PC-9 (cell line): ENCODE results near the gene RFX7.

Source experiments
- EZH2 ChIP-seq: fragments of 200-600 bp; sonication (generic); IDR thresholded peaks from 2 replicates; pipeline ENCODE4 v1.8.0; 2017; ENCODE audit warnings: antibody characterized with exemption, low read depth
- TF ChIP-seq, protein P1 (sequence below): fragments of 200-600 bp; sonication (generic); conservative IDR thresholded peaks from 2 replicates; pipeline ENCODE4 v1.6.1; 2017; ENCODE audit warnings: mixed run types, antibody characterized with exemption, mild to moderate bottlenecking, moderate library complexity

DNA sequence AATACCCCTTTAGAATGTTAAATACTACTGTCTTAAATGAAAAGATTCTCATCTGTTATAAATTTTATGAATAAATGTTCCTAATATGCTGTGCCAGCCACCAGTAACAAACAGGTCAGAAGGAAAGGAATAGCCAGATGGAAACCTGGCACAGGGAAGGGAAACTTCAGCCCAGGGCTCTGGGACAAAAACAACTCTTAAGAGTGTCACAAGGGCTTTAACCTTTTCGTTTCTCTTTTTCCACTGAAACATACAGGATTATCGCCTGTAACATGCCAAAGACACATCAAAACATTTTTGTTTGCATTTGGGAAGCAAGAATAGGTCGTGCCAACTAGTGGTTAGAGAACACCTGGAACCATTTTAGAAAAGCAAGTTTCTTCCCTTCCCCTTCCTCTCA is 141.2 kb downstream of the RFX7 start:
- TF ChIP-seq, protein P1, sequence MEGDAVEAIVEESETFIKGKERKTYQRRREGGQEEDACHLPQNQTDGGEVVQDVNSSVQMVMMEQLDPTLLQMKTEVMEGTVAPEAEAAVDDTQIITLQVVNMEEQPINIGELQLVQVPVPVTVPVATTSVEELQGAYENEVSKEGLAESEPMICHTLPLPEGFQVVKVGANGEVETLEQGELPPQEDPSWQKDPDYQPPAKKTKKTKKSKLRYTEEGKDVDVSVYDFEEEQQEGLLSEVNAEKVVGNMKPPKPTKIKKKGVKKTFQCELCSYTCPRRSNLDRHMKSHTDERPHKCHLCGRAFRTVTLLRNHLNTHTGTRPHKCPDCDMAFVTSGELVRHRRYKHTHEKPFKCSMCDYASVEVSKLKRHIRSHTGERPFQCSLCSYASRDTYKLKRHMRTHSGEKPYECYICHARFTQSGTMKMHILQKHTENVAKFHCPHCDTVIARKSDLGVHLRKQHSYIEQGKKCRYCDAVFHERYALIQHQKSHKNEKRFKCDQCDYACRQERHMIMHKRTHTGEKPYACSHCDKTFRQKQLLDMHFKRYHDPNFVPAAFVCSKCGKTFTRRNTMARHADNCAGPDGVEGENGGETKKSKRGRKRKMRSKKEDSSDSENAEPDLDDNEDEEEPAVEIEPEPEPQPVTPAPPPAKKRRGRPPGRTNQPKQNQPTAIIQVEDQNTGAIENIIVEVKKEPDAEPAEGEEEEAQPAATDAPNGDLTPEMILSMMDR = no peak
- TF ChIP-seq EZH2 = no peak
